IPS-20b (cell line): ENCODE results near the gene FADS3.

Source experiments
- H3K27ac ChIP-seq: one replicate; pipeline ENCODE4 v1.5.1; 2013; ENCODE audit warnings: low read length
- H3K27me3 ChIP-seq: 2 replicates; pipeline ENCODE4 v1.6.1; 2013; ENCODE audit warnings: mild to moderate bottlenecking, low read length, inconsistent platforms; ENCODE audit not compliant: insufficient read depth
- H3K36me3 ChIP-seq: 2 replicates; pipeline ENCODE4 v1.6.1; 2013; ENCODE audit warnings: low read depth, mild to moderate bottlenecking, inconsistent platforms, low read length, moderate library complexity; ENCODE audit not compliant: insufficient read depth
- H3K4me1 ChIP-seq: 2 replicates; pipeline ENCODE4 v1.6.1; 2013; ENCODE audit warnings: mild to moderate bottlenecking, control low read depth, inconsistent platforms, low read length, moderate library complexity; ENCODE audit not compliant: insufficient read depth
- H3K4me3 ChIP-seq: 2 replicates; pipeline ENCODE4 v1.5.1; 2013; ENCODE audit warnings: mild to moderate bottlenecking, low read length, inconsistent platforms
- H3K9ac ChIP-seq: 2 replicates; pipeline ENCODE4 v1.6.1; 2013; ENCODE audit warnings: low read depth, mild to moderate bottlenecking, inconsistent platforms, low read length, moderate library complexity
- H3K9me3 ChIP-seq: 2 replicates; pipeline ENCODE4 v1.6.1; 2013; ENCODE audit warnings: mild to moderate bottlenecking, low read depth, low read length, inconsistent platforms; ENCODE audit not compliant: insufficient read depth

Gene FADS3

DNA sequence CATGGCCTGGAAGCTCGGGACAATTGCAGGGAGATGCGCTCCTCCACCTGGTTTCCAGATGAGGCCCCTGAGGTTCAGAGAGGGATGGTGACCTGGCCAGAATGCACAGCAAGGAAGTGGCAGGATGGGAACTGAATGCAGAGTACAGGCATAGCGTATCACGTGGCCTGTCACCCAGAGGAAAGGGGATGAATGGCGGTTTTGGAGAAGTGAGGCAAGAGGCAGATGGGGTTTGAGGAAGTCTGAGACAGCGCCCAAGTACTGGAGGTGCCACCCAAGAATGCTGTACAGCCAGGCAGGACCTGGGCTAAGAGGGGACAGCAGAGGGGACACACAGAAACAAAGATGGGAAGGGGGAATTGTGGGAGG is 21.2 kb upstream of the FADS3 start:
- Histone ChIP-seq H3K4me1 (peaks cover 11% of the 10 kb centered on the region; the same call in 1 of the 2 replicates), H3K27ac (no peak overlapping the region), H3K36me3 (no peaks in the 10 kb centered on the region), H3K4me3 (no peak overlapping the region), H3K9ac (no peak overlapping the region), H3K9me3 (no peaks in the 10 kb centered on the region), H3K27me3 (peaks cover 12% of the 10 kb centered on the region)

DNA sequence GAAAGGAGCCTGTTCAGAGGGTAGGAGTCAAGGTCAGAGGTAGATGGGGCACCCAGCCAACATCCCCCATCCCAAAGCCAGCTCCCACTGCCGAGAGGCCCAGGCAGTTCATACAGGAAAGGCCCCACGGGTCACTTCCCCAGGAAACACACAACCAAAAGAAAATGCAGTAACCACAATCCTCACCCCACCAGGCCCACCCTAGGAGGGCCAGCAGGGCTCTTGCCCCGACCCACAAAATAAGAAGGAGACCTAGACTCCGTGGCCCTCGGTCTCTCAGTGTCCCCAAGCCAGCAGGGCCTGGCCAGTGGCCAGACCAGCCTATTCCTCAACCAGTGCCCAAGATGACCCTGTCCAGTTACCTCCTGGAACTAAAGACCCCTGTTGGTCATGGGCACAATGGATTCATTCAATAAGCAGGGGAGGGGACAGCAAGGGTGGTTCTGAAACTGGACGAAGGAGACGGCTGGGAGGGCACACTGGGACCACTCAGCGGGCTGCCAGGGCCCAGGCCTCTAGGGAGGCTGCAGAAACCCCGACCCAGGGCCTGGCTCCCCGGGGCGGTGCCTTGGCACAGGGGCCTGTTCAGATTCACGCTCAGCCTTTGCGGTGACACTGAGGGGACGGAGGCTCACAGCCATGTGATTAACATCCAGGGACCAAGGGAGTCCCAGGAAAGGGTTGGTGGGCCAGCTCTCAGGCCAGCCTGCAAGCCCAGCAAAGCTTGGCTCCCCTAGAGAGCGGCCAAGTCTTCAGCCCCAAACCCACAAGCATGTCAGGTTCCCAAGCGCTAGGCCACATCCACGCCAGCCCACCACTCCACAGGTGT is 20.6 kb upstream of the FADS3 start:
- H3K9ac ChIP-seq, result no peak overlapping the region
- H3K4me1 ChIP-seq, result peaks cover 11% of the 10 kb centered on the region; the same call in 1 of the 2 replicates
- H3K36me3 ChIP-seq, result no peaks in the 10 kb centered on the region
- no peaks in the 10 kb centered on the region for H3K9me3 ChIP-seq
- no peak overlapping the region for H3K27ac ChIP-seq
- H3K27me3 ChIP-seq, result peaks cover 9% of the 10 kb centered on the region
- H3K4me3 ChIP-seq, result no peak overlapping the region

DNA sequence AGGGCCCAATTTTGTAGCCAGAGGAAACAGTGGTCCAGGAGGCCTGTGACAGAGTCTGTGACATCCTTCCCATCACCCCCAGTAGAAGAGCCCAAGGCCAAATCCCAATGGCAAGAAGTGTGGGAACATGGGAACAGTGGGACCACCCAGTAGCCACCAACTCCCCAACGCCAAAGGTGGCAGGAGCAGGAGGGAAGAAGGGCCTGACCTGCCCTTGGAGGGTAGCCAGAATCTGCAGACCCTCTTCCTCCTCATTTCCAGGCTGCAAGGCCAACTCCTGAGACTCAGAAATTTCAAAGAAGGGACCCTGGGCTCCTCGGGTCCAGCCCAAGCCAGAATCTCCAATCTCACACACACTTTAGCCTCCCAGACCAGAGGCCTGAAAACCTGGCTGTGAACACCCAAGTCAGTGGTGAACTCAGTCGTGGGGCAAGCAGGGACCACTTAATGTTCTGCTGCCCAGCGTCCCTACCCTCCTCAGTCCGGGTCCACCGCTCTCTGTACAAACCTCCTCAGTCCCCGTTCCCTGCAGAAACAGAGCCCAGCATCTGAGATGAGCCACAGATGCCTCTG is 19.9 kb upstream of the FADS3 start:
- Histone ChIP-seq H3K27ac (no peak overlapping the region), H3K4me3 (no peak overlapping the region), H3K36me3 (no peaks in the 10 kb centered on the region), H3K4me1 (peaks cover 11% of the 10 kb centered on the region; the same call in 1 of the 2 replicates), H3K9ac (no peak overlapping the region), H3K9me3 (no peaks in the 10 kb centered on the region), H3K27me3 (peaks cover 2% of the 10 kb centered on the region)

DNA sequence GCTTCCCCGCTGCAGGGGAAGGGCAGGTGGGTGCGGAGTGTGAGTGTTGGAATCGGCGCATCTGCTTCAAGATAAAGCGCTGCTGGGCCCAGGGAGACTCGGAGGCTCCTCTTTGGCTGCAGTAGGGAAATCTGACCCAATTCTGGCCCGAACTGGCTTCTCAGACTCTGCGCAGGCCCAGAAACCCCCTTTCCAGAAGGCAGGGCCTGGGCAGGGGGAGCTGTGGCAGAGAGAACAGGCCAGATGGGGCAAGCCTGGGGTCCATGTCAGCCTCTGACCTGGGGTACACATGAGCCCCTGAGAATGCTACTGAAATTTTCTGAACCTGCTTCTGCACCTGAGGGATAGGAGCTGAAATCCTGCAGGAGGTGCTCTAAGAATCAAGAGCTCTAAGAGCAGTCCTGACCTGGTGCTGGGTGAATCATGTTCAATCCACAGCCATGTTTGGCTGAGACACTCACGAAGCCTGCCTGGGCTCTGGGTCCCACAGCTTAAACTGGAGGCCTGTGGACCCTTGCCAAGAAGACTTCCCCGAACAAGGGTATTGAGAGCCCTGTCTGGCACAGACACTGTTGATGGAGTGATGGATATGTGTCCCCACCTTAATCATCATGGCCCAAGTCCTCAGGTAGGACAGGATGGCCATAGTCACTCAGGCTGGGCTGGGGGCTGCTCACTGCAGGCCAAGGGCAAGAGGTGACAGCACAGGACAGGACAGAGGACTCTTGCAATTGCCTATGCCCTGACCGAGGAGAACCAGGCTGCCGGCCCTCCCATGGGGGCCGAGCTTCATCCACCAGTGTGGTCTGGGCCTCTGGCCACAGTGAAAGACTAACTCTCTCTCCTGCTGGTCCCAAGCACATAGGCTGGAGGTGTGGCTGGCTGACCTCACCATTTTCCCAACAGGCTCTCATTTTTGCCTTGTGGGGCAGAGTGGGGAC is 19.1 kb upstream of the FADS3 start:
- H3K27ac ChIP-seq, result no peak overlapping the region
- H3K27me3 ChIP-seq, result no peaks in the 10 kb centered on the region
- no peak overlapping the region for H3K4me3 ChIP-seq
- H3K9ac ChIP-seq, result no peak overlapping the region
- H3K36me3 ChIP-seq, result no peaks in the 10 kb centered on the region
- peaks cover 11% of the 10 kb centered on the region; the same call in 1 of the 2 replicates for H3K4me1 ChIP-seq
- no peaks in the 10 kb centered on the region for H3K9me3 ChIP-seq

DNA sequence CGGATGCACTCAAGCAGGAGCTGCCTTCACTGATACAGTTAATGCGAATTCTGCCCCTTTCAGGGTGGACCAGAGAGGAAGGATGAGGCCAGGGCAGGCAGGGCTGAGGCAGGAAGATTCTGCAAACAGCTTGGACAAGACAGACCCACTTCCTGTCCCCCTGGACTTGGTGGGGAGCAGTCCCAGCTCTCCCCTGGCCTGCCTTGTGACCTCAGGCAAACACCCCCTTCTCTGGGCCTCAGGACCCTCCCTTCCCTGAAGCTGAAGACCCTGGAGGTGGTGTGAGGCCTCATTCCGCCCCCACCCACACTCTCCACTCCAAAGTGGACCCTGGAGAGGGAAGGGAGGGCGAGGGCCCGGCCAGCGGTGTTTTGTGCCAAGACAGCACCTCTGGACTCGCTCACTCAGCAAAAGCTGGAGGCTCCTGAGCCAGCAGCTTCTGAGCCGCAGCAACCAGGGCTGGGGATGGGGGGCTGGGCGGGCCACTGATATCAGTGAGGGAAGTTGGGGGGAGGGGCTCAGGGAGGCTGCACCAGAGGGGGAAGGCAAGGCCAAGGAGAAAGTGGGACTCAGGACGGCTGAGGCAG is 17.5 kb upstream of the FADS3 start:
- peaks cover 14% of the 10 kb centered on the region; the same call in 1 of the 2 replicates for H3K4me1 ChIP-seq
- H3K4me3 ChIP-seq, result no peak overlapping the region
- no peaks in the 10 kb centered on the region for H3K27me3 ChIP-seq
- H3K9ac ChIP-seq, result peak overlapping the region; percentile 55; the same call in 1 of the 2 replicates
- no peaks in the 10 kb centered on the region for H3K9me3 ChIP-seq
- H3K36me3 ChIP-seq, result no peaks in the 10 kb centered on the region
- H3K27ac ChIP-seq, result no peak overlapping the region

DNA sequence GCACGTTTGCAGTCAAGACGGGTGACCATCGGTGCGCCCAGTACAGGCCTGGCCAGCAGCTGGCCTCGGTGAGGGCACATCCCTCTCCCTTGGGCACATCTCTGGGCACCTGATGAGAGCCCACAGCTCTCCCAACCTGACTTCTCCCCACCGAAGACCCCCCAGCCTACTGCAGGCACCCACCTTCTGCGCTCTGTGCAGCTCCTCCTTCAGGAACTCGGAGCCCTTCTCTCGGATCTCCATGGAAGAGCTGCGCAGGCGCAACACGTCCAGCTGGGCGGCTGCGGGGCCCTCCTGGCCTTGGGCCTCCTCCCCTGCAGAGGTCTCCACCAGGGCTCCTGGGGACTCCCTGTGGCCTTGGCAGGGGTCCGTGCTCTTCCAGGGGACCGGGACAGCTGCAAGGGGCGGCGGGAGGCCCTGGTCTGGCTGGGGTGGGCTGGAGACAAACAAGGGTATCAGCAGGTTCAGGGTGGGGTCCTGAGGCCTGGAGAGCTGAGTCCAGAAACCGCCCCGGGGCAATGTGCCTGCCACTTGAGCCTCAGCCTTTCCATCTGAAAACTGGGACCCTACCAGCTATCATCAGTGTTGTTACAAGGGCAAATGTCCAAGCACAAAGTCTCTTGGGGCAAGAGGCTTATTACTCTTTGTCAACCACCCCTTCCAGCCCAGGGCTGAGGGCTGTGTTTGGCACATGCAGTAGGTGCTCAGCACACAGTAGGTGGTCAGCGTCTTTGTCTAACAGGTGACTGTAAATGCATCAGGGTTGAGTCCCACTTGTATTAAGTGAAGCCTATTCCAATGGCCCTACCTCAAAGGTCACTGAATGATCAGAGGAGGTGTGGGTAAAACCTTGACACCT is 16.8 kb upstream of the FADS3 start:
- peaks cover 14% of the 10 kb centered on the region; the same call in 1 of the 2 replicates for H3K4me1 ChIP-seq
- H3K4me3 ChIP-seq, result no peak overlapping the region
- H3K27me3 ChIP-seq, result no peaks in the 10 kb centered on the region
- H3K27ac ChIP-seq, result no peak overlapping the region
- H3K36me3 ChIP-seq, result no peaks in the 10 kb centered on the region
- H3K9me3 ChIP-seq, result no peaks in the 10 kb centered on the region
- peak overlapping the region; percentile 55; the same call in 1 of the 2 replicates for H3K9ac ChIP-seq

DNA sequence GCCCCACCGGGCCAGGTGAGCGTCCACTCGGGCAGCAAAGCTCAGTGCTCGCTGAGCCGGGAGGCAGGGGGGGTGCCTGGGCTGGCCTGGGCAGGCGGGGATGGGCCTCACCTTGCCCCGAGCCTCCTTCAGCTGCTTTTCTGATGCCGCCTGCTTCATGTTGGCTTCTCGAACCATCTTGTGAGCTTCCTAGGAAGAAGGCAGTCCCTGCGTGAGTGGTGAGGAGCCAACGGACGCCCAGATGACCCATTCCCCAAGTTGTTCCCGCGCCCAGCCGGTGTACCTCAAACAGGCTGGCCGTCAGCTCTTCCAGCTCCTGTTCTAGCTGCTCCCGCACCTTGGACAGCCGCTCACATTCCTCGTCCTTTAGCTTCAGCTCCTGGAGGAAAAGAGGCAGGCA is 15.9 kb upstream of the FADS3 start:
- Histone ChIP-seq H3K9me3 (no peaks in the 10 kb centered on the region), H3K36me3 (no peaks in the 10 kb centered on the region), H3K4me3 (no peak overlapping the region), H3K27me3 (no peaks in the 10 kb centered on the region), H3K4me1 (peaks cover 14% of the 10 kb centered on the region; the same call in 1 of the 2 replicates), H3K9ac (no peak overlapping the region), H3K27ac (no peak overlapping the region)

DNA sequence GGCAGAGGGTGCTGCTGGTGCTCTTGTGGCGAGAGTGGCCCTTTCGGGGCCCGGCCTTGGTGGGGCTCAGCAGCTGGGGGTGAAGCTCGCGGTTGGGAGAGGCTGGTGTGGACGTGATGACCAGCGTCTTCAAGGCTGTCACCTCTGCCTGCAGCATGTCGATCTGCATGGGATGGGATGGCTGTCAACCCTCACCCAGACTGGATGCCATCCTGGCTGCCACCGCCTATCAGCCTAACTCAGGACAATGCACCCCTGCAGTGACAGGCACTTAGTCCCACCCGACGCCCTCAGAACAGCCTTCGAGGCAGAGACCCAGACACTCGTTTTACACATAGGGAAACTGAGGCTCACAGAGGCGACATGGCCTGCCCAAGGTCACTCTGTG is 15.2 kb upstream of the FADS3 start:
- H3K9me3 ChIP-seq, result no peaks in the 10 kb centered on the region
- no peak overlapping the region for H3K27ac ChIP-seq
- no peak overlapping the region for H3K9ac ChIP-seq
- H3K4me3 ChIP-seq, result no peak overlapping the region
- H3K36me3 ChIP-seq, result no peaks in the 10 kb centered on the region
- no peaks in the 10 kb centered on the region for H3K27me3 ChIP-seq
- H3K4me1 ChIP-seq, result peaks cover 14% of the 10 kb centered on the region; the same call in 1 of the 2 replicates

DNA sequence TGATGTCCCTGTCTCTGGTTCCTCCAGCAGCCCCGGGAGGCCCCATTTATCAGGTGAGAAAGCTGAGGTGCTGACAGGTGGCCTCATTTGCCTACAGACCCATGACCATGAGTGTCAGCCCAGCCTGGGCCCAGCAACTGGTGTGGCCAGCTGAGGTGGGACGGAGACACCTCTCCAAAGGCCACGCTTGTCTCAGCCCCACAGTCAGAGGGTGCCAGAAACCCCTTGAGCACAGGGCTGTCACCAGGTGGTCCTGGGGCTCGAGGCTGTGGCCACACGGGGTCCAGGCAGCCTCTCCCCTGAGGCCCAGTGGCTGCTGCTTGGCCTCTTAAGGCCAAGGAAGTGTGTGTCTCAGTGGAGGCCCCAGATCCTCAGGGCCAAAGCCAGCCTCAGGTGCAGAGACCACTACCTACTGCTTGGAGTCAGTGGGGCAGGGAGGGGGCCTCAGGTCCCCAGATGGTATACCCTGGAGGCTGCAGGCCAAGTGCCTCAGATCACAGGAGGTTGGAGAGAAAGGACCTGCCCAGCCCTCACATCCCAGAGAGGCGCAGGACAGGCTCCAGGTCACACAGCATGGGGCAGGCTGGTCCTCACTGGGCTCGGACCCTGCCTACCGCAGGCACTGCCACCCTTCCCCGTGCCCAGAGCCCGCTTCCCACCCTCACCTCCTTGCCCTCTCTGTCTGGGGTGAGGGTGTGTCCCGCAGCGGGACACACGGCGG is 14.6 kb upstream of the FADS3 start:
- H3K9ac ChIP-seq, result no peak overlapping the region
- no peaks in the 10 kb centered on the region for H3K36me3 ChIP-seq
- no peak overlapping the region for H3K27ac ChIP-seq
- no peaks in the 10 kb centered on the region for H3K27me3 ChIP-seq
- H3K4me3 ChIP-seq, result no peak overlapping the region
- H3K9me3 ChIP-seq, result no peaks in the 10 kb centered on the region
- H3K4me1 ChIP-seq, result peaks cover 14% of the 10 kb centered on the region; the same call in 1 of the 2 replicates

DNA sequence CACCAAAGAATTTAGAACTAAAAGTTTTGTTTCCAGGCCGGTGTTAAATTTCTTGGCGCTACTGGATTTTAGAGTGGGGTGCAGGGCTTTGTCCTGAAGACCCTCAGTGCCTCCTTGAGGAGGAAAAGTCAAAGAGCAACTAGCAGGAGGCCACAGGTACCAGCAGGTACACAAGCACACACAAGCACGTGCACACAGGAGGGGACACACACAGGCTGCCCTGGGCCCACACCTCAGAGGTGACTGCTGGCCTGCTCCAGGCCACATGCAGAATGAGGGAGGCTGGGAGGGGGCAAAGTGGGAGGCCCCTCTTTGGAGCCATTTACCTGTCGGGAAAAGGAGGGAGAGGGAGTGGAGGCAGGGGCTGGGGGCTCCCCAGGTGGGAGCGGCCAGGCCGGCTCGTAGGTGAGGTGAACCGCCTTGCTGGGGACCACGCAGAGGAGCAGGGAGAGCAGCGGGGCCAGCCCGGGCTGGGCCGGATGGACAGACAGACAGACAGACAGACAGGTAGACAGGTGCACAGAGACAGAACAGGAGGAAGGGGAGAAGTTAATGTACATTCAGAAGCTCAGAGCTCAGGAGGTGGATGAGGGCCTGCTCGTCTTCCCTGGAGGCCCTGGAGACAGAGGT is 13.8 kb upstream of the FADS3 start:
- no peaks in the 10 kb centered on the region for H3K27me3 ChIP-seq
- no peaks in the 10 kb centered on the region for H3K9me3 ChIP-seq
- no peak overlapping the region for H3K4me3 ChIP-seq
- H3K27ac ChIP-seq, result no peak overlapping the region
- no peaks in the 10 kb centered on the region for H3K36me3 ChIP-seq
- H3K9ac ChIP-seq, result no peak overlapping the region; the same call in 1 of the 2 replicates
- H3K4me1 ChIP-seq, result peaks cover 14% of the 10 kb centered on the region; the same call in 1 of the 2 replicates
